ENCODE results near the gene SH3BP1. TPM values are rescaled to one million over a fixed set of nuclear protein-coding genes. Genes with fewer than 3 reads are reported as not detected.

Gene SH3BP1
- total RNA-seq, 1 experiment from 2014 or later = 39.4 TPM

DNA sequence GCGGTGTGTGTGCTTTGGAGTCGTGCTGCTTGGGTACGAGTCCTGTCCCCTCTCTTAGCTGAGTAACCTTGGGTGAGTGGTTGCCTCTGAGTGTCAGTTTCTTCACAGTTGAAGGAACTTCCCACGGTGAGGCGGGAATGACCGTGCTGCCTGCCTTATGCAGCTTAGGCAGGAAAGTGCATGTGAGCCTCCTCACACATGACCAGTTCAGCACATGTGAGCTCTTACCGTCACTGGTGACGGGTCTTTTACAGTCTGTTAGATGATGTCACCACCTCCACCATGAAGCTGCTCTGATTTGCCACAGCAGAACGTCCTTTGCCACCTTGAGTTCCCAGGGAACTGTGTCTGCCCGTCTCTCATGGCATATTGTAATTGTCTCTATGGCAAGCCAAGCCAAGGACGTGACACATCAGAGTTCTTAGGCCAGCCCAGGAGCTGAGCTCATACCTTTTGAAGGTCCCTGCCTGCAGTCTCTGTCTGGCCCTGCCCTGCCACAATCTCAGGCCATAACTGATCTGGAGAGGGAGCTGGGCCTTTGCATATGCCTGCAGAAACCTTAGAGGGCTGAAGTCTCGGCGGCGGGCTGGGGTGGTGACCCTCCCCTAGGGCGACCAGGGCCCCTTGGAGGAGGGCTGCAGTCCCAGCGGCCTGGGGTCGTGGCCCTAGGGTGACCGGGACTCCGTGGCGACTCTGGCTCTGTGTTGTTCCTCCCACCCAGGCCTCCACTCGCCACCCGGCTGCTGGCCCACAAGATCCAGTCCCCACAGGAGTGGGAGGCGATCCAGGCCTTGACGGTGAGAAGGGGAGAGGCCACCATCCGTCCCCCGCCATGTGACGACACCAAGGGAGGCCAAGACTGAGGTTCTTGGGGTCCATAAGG is 23.0 kb upstream of the SH3BP1 start (continued):
- TF ChIP-seq E2F1 (CRISPR knock-in tag; IDR thresholded peaks at IDR 0.05) = no peak
- TF ChIP-seq AR (CRISPR knock-in tag; IDR thresholded peaks at IDR 0.05) = no peak
- TF ChIP-seq NFATC4 (CRISPR knock-in tag; IDR thresholded peaks at IDR 0.05) = no peak
- TF ChIP-seq ETV6 (CRISPR knock-in tag; IDR thresholded peaks at IDR 0.05) = no peak
- no peak for TF ChIP-seq CREB1 (CRISPR knock-in tag; IDR thresholded peaks at IDR 0.05)
- TF ChIP-seq ZBTB43 (CRISPR knock-in tag; IDR thresholded peaks at IDR 0.05) = no peak
- TF ChIP-seq TCF7 (CRISPR knock-in tag; IDR thresholded peaks at IDR 0.05; ENCODE audit: low read depth) = no peak
- no peak for TF ChIP-seq RORB (CRISPR knock-in tag; IDR thresholded peaks at IDR 0.05)

GRCh38 chr22:37617431-37617830 is 22.0 kb upstream of the SH3BP1 start:
- H3K27ac Mint-ChIP-seq = no peak overlapping the region
- DNase-seq (ENCODE audit: low spot score) = no peak
- H3K36me3 Mint-ChIP-seq = peaks cover 31% of the 10 kb centered on the region
- no peak for ATAC-seq
- H3K4me1 Mint-ChIP-seq = no peaks in the 10 kb centered on the region
- H3K9me3 Mint-ChIP-seq = no peaks in the 10 kb centered on the region
- H3K27me3 Mint-ChIP-seq (ENCODE audit: low read depth) = no peaks in the 10 kb centered on the region
- CTCF ChIA-PET = interaction anchor here (1.1 to 1.6 kb wide), 3 partner anchors 10 to 26 kb away, joined by 5 to 6 read pairs (median 6); no protein-coding TSS in a partner anchor
- POLR2A ChIA-PET = no interaction called here
- no peak overlapping the region for H3K4me3 Mint-ChIP-seq
- no peak for TF ChIP-seq IRF2 (CRISPR knock-in tag; IDR thresholded peaks at IDR 0.05; ENCODE audit: borderline replicate concordance, low read depth)
- no peak for TF ChIP-seq FOXP4 (CRISPR knock-in tag; IDR thresholded peaks at IDR 0.05)
- TF ChIP-seq SMAD4 (CRISPR knock-in tag; IDR thresholded peaks at IDR 0.05) = no peak
- TF ChIP-seq E2F1 (CRISPR knock-in tag; IDR thresholded peaks at IDR 0.05) = no peak
- no peak for TF ChIP-seq SOX15 (CRISPR knock-in tag; IDR thresholded peaks at IDR 0.05)
- TF ChIP-seq, protein P1, sequence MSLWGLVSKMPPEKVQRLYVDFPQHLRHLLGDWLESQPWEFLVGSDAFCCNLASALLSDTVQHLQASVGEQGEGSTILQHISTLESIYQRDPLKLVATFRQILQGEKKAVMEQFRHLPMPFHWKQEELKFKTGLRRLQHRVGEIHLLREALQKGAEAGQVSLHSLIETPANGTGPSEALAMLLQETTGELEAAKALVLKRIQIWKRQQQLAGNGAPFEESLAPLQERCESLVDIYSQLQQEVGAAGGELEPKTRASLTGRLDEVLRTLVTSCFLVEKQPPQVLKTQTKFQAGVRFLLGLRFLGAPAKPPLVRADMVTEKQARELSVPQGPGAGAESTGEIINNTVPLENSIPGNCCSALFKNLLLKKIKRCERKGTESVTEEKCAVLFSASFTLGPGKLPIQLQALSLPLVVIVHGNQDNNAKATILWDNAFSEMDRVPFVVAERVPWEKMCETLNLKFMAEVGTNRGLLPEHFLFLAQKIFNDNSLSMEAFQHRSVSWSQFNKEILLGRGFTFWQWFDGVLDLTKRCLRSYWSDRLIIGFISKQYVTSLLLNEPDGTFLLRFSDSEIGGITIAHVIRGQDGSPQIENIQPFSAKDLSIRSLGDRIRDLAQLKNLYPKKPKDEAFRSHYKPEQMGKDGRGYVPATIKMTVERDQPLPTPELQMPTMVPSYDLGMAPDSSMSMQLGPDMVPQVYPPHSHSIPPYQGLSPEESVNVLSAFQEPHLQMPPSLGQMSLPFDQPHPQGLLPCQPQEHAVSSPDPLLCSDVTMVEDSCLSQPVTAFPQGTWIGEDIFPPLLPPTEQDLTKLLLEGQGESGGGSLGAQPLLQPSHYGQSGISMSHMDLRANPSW (CRISPR knock-in tag; conservative IDR thresholded peaks at IDR 0.05; ENCODE audit: low read depth) = no peak
- TF ChIP-seq CBFB (CRISPR knock-in tag; IDR thresholded peaks at IDR 0.05; ENCODE audit: low read depth) = no peak
- TF ChIP-seq, protein P2, sequence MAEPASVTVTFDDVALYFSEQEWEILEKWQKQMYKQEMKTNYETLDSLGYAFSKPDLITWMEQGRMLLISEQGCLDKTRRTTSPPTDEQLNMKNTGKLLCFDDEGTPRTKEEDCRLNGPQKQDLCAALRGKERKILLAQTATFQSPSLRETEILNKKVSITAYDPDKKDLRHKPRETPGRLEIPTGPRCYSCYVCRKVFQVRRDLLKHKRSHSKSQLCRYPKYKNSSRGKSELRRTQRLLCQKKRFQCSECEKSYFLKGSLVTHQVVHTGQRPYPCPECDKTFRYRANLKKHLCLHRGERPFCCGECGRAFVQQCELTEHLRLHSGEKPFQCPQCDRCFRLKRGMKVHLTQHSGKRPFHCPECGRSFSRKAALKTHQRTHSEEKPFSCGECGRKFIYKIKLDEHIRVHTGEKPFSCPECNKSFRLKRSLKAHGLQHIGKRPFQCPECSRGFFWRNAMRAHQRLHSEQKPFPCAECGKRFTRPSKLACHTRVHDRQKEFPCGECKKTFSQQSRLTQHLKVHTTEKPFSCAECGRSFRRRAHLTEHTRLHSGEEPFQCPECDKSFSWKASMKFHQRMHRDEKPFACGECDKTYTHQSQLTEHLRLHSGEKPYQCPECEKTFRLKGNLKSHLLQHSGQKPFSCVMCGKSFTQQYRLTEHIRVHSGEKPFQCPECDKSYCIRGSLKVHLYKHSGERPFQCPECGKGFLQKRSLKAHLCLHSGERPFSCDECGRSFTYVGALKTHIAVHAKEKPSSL (CRISPR knock-in tag; conservative IDR thresholded peaks at IDR 0.05) = no peak
- TF ChIP-seq, protein P3, sequence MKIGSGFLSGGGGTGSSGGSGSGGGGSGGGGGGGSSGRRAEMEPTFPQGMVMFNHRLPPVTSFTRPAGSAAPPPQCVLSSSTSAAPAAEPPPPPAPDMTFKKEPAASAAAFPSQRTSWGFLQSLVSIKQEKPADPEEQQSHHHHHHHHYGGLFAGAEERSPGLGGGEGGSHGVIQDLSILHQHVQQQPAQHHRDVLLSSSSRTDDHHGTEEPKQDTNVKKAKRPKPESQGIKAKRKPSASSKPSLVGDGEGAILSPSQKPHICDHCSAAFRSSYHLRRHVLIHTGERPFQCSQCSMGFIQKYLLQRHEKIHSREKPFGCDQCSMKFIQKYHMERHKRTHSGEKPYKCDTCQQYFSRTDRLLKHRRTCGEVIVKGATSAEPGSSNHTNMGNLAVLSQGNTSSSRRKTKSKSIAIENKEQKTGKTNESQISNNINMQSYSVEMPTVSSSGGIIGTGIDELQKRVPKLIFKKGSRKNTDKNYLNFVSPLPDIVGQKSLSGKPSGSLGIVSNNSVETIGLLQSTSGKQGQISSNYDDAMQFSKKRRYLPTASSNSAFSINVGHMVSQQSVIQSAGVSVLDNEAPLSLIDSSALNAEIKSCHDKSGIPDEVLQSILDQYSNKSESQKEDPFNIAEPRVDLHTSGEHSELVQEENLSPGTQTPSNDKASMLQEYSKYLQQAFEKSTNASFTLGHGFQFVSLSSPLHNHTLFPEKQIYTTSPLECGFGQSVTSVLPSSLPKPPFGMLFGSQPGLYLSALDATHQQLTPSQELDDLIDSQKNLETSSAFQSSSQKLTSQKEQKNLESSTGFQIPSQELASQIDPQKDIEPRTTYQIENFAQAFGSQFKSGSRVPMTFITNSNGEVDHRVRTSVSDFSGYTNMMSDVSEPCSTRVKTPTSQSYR (CRISPR knock-in tag; IDR thresholded peaks at IDR 0.05) = no peak

Measured in WTC11 (cell line).